GM19023 (cell line): ENCODE measurements around the gene YBX1.
"Not testable (repeated sequence)": the region's sequence is repeated elsewhere in the genome, so short reads cannot be mapped to it uniquely, and the experiment has no call there.

Experiments used
- ATAC-seq: cut with Tn5 transposase; IDR thresholded peaks from one replicate; pipeline ENCODE4 v1.9.1; 2021; ENCODE audit warnings: mild to moderate bottlenecking, moderate library complexity; ENCODE audit not compliant: unreplicated experiment

YBX1 gene

DNA sequence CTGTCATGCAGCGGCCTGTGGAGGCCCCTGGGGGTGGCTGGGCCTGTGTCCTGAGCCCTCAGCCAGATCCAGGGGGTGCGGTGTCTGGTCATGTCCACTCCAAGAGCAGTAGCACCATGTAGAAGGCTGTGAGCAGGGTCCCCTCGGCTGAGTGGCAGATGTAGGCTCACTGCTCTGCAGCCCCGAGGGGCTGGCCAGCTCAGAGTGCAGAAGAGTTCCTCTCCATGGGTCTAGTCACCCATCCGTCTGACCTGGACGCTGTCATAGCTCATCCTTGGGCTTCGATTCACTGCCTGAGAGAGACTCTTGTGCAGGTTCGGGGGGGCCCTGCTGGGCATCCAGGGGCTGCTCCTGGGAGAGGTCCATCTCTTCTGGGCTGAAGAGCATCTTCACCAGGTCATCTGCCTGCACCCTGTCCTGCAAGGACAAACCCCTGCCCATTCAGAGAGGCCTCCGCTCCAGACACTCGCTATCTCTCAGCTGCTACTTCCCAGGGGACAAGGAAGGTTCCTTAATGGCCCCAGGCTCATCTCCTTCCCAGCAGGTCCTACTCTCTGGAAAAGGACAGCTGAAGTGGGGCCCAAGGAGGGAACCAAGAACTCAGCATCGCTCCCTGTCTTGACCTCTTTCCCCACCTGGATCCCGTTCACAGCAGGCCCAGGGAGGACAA, 64.4 kb downstream of the YBX1 start:
- no peak for ATAC-seq

DNA sequence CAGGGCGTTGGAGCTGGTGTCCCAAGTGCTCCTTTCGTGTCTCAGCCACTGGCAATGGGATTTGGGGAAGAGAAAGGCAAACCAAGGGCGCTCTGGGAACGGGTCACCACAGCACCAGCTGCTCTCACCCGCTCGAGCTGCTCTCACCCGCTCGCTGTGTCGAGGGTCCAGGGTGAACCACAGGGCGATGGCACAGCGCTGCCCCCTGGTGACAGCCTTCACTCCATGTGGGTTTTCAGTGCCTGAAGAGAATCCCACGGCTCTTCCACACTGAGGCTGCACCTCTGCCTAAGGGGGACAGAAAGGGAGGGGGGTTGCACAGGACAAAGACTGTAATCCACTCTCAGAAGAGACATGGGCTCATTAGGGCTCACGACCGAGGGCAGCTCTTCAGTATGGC, 64.9 kb downstream of the YBX1 start:
- ATAC-seq: no peak

DNA sequence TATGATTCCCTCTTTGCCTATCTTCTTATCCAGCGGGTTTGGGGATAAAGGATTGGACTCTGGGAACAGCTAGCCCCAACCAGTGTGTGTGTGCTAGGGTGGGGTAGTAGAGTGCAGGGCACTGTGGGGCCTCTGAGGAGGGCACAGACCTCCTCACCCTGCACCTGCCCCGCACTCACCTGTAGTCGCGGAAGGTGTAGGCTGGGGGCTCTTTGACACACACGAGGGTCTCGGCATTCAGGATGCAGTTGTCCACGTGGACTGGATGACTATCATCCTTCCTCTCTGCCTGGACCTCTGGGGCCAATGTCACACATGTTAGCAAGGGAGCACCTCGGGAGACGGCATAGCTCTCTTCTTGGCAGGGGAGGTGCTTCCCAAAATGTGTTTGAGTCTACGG, 65.8 kb downstream of the YBX1 start:
- no peak for ATAC-seq

GRCh38 chr1:42748461-42749410, 66.5 kb downstream of the YBX1 start:
- ATAC-seq: no peak

- ATAC-seq: no peak
These were observed 67.8 kb downstream of the YBX1 start for GRCh38 chr1:42750041-42750440.

GRCh38 chr1:42751511-42752070, 69.4 kb downstream of the YBX1 start:
- not testable (repeated sequence) for ATAC-seq

GRCh38 chr1:42752284-42752683, 70.1 kb downstream of the YBX1 start:
- ATAC-seq: no peak

GRCh38 chr1:42753070-42753469, 70.9 kb downstream of the YBX1 start:
- no peak for ATAC-seq
